Activated T-cell treated with anti-CD3 and anti-CD28 coated beads for 4 hours (primary cell): ENCODE results near the gene KAT8.
"Not testable (repeated sequence)": the region's sequence is repeated elsewhere in the genome, so short reads cannot be mapped to it uniquely, and the experiment has no call there.

Source experiments
- DNase-seq: peaks from one replicate; pipeline ENCODE4 v3.0.0-alpha.2; 2020

KAT8 gene

DNA sequence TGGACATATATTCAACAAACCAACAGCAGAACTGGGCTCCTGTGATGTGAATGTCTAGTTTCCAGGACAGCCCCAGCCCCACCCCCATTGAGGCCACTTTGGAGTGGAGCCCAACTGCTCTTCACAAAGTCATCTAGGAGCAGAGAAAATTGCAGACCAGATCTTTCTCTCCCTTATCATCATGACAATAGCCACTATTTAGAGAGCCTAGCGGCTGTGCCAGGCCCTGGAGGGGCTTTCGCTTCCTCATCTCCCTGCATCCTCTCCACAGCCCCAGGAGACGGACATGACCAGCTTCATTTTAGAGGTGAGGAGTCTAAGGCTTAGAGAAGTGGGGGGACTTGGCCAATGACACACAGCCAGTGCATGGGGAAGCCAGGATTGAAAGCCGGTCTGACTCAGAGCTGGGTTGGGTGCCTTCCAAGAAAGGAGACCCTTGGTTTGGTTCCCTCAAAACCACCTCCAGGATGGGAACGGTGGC, 16.7 kb downstream of the KAT8 start:
- no peak for DNase-seq

DNA sequence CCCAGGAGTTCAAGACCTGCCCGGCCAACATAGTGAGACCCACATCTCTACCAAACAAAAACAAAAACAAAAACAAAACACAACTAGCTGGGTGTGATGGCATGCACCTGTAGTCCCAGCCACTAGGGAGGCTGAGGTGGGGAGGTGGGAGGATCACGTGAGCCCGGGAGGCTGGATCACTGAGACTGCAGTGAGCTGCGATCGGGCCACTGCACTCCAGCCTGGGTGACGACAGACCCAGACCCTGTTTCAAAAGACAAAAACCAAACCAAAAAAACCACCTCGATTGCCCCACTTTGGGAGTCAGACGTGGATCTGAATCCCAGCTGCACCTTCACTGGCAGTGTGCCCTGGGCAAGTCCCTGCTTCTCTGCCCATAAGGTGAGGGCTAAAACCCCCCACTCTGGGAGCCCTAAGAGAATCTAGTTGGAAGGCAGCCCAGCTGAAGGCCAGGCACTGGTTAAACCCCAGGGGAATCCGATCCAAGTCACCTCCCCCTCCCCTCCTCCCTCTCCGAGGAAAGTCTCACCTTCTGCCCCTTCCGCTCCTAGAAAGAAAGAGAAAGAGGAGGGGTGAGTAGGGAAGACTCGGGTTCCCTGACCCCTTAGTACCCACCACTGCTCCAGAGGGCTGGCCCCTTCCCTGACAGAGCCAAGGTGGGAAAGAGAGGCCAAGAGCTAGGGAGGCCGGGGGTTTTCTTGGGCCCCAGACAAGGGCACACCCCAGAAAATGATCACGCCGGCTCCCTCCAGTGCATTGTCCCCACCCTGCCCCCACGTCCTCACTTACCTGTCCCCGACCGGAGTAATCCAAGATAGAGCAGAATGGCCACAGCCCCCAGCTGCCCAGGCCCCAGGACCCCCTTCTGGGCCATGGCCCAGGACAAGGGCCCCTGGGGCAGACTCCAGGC, 17.4 kb downstream of the KAT8 start:
- DNase-seq = no peak

DNA sequence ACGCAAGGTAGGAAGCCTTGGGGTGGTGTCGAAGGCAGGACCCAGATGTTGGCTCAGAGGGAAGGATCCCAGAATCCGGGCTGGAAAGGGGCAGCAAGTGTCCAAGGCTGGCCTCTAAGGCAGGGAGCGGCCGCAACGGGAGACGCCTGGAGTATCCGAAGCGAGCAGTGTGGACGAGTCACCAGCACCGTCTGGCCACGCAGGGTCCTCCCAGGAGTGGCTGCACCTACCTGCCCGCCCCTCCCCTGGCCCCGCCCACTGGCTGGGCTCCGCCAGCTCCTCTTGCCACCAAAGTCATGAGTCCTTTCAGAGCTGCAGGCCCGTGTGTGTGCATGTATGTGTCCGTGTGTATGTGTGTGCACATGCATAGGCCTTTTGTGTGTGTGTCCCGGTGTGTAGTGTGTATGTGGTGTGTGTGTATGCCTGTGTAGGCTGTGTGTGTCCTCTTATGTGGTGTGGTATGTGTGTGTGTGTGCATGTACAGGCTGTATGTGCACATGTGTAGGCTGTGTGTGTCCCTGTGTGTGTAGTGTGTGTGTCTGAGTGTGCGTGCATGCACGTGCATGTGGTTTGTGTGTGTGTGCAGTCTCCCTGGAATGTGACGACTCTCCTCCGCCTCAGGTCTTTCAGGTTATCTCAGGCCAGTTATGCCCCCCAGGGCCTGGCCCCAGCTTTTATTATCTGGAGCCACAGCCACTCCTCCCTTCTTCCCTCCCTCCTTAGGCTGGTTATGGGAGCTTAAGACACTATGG, 18.2 kb downstream of the KAT8 start, which contains the start of gene PRSS8:
PRSS8 (minus strand) TSS at position 193 of the 752 bp plus-strand sequence. CDS start 229 bp downstream, outside the sequence.
- DNase-seq = no peak

DNA sequence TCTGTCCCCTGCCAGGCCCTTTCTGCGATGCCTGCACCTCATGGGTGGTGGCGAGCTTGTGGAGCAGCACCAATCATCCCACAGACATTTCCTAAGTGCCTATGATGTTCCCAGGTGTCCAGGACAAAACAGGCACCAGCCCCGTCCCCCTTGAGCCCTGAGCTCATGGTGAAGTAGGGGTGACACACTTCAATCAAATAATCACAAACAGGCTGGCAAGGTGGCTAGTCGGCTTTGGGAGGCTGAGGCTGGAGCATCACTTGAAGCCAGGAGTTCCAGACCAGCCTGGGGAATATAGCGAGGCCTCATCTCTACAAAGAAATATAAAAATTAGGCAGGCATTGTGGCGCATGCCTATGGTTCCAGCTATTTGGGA, 18.8 kb downstream of the KAT8 start:
- no peak for DNase-seq

DNA sequence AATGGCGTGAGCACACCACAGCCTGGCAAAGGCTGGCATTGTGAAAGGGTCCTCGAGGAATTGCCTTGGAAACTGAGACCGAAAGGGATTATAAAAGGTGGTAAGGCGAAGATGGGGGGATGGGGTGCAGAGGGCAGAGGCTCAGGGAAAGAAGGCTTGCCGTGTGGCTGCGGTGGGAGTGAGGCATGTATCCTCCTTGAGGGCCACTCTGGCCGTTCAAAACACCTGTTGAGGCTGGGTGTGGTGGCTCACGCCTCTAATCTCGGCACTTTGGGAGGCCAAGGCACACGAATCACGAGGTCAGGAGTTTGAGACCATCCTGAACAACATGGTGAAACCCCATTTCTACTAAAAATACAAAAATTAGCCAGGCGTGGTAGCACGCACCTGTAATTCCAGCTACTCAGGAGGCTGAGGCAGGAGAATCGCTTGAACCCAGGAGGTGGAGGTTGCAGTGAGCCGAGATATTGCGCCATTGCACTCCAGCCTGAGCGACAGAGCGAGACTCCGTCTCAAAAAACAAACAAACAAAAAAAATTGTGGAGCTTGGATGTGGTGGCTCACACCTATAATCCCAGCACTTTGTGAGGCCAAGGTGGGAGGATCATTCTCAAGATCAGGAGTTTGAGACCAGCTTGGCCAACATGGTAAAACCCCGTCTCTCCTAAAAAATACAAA, 19.5 kb downstream of the KAT8 start:
- not testable (repeated sequence) for DNase-seq

DNA sequence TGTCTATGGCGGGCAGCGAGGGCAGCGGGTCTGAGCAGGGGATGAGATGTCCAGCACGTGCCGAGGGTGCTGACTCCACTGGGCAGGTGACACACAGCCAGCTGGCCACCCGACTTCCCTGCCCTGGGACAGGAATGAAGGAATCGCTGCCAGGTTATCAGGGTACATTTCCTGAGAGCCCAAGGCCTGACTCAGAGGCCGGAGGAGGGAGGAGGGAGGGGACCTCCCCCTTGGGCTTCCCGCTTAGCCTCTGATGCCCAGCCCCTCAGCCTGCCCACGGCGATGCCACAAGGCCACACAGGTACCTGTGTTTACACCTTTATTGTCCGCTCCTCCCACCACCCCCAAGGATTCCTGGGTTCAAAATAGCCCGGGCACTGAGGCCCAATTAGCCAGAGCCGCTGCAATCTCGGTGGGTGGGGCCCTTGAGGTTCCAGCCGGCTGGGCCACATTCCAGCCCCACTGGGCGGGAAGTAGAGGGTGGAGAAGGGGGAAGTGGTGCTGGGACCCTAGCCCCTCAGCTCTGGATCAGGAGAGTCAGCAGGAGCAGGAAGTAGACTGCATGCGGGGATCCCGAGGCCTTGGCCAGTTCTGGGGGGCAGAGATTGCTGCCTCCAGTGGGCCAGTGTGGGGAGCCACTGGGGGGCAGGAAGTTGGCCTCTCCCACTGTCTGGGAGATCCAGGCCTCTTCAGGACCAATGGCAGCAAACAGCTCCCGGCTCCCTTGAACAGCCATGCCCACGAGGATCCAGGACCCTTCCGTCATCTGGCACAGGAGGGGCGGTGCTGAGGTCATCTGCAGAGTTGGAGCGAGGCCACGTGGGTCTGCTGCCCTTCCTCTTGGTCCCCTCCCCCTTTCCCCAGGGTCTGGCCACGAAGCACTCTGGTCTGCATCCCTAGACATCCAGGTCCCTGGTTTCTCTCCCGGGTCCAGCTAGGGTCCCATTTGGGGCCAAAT, 21.4 kb downstream of the KAT8 start:
- DNase-seq = no peak

DNA sequence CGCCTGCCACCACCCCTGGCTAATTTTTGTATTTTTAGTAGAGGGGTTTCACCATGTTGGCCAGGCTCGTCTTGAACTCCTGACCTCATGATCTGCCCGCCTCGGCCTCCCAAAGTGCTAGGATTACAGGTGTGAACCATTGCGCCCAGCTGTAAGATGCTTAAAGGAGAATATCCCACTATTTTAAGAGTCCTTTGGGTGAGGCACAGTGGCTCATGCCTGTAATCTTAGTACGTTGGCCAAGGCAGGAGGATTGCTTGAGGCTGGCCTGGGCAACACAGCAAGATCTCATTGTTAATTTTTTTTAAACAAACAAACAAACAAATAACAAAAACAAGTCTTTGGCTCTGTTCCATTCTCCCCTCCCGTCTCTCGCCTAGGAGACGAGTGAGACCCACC, 23.6 kb downstream of the KAT8 start:
- DNase-seq = not testable (repeated sequence)

DNA sequence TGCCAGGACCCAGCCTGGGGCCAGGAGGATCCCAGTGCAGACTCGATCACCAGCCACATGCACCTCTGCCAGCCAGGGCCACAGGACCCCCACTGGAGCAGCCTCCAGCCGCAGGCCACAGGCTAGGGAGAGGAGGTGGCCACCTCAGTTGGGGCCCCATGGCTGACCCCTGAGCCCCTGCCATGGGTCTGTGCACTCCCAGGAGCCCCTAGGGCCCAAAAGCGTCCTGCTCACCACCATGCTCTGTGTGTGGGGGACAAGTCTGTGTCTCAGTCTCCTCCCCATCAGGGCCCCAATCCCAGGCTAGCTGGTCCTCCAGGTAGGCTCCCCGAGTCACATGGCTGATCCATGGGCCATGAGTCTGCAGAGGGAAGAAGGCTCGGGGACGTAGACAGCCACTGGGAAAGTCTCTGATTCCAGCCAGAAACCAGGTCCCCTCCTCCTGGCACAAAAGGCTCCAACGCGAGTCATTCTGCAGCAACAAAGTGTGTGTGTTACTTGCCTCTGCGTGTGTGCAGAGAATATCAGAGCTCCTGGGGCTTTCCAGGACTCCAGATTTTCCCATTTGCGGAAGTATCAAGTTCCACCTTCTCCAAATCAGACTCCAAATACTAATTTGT, 24.1 kb downstream of the KAT8 start:
- DNase-seq = no peak

DNA sequence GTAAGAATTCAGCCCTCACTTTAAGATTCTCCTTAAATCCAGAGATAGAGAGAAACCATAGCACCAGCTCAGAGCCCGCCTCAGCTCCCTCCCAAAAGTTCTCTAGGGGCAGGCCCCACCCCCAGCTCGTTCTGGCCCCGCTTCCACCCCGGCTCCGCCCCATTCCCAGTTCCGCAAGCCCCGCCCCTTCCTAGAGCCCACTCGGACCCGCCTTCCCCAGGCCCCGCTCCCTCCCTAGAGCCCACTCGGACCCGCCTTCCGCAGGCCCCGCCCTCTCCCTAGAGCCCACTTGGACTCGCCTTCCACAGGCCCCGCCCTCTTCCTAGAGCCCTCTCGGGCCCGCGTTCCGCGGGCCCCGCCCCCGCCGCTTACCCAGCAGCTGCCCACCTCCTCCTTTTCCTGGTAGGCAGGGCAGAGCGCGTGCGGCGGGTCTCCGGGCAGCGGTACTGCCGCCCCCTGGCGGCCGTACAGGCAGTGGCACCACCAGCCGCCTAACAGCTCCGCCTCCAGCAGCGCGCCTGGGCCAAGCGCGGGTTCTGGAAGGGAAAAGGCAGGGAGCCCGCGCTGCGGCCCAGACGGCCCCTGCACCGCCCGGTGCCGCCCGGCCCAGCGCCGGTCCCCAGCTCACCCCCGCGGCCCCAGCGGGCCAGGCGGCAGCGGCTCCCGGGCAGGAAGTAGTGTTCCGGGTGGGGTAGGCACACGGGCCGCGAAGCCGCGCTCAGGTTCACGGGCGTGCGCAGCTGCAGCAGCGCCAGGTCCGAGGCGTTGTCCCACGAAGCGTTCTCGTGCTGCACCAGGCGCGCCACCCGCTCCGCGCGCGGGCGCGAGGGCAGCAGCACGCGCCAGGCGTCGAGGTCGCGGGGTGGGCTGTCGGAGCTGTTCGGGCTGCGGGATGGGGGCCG, 24.9 kb downstream of the KAT8 start:
- DNase-seq = peak; percentile 94

DNA sequence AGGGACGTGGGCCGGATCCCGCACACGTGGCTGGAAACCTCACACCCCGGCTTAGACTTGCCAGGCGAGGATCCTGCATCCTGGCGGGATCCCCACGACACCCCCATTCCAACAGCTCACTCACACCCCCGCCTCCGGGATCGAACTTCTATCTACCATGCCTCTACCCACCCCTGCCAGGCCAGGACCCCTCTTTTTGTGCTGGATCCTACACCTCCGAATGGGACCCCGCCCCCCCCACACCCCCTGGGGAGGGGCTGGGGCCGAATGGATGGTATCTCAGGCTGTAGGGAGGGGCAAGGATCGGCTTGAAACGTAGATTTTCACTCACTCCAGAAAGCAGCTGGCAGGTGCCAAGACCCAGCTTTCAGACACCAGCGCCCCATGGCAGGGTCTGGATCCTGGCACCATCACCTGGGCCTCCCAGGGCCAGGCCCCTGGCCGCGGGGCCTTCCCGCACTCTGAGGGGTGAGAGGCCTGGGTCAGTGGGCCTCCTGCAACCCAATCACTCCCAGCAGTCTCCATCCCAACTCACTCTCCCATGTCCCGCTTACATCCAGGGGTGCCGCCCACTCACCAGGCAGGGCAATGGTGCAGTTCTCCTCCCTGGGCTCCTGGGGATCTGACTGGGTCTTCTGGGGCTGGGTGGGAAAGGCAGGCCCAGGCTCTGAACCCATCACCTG, 25.7 kb downstream of the KAT8 start:
- no peak for DNase-seq

DNA sequence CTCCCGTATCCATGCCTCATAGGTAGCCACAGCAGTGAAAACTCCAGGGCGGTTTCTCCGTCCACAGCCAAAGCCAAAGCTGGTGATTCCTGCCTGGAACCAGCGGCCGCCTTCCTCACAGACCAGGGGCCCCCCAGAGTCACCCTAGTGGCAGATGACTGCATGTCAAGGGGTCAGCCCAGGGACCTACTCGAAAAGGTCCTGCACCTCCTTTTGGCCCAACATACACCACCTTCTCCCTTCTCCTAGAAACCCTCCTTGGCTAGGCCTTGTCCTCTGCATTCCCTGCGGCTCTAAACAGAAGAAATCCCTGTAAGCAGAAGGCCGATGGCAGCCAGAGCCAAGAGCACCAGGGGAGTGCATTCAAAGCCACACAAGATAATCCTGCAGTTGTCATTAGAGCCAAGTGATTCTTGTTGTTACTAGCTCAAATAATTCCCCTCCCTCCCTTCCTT, 26.3 kb downstream of the KAT8 start:
- DNase-seq = no peak

DNA sequence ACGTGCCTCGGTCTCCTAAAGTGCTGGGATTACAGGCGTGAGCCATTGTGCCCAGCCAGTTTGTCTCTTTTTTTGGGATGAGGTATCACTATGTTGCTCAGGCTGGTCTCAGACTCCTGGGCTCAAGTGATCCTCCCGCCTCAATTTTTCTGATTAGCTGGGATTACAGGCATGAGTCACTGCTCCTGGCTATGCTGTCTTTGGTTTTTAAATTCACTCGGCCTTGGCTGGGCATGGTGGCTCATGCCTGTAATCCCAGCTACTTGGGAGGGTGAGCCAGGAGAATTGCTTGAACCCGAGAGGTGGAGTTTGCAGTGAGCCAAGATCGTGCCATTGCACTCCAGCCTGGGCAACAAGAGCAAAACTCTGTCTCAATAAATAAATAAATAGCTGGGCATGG, 27.0 kb downstream of the KAT8 start:
- not testable (repeated sequence) for DNase-seq

DNA sequence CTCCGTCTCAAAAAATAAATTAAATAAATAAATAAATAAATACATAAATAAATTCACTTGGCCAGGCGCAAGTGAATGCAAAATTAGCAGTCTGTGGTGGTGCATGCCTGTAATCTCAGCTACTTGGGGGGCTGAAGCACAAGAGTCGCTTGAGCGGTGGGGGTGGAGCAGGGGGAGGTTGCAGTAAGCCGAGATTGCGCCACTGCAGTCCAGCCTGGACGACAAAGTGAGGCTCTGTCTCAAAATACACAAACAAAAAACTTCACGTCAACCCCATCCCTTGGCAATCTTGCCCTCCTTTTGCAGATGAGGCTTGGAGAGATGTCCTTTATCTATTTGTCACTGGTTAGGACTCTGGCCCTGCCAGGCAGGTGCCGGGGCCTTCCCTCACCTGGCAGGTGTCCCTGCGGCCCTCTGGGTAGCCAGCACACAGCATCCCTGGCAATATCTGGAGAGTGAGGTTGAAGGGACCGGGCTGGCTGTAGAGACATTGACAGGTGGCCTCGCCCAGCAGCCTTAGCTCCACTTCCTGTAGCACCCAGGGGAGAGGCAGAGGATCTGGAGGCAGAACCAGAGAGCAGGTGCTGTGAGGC, 28.0 kb downstream of the KAT8 start:
- DNase-seq = no peak

DNA sequence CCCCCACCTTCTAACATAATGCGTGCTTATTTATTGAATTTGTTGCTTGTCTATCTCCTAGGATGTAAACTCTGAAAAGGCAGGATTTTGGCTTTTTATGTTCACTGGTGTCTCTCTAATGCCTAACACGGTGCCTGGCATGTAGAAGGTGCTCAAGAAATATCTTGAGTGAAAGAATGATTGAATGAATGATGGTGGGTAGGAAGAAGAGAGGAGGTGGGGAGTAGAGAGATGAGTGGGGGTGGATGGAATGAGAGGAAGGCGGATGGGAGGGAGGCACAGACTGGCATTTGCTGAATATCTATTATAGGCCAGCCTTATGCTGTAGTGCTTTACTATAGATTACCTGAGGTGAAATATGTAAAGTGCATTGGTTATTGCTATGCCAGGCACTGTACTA, 30.1 kb downstream of the KAT8 start:
- no peak for DNase-seq

DNA sequence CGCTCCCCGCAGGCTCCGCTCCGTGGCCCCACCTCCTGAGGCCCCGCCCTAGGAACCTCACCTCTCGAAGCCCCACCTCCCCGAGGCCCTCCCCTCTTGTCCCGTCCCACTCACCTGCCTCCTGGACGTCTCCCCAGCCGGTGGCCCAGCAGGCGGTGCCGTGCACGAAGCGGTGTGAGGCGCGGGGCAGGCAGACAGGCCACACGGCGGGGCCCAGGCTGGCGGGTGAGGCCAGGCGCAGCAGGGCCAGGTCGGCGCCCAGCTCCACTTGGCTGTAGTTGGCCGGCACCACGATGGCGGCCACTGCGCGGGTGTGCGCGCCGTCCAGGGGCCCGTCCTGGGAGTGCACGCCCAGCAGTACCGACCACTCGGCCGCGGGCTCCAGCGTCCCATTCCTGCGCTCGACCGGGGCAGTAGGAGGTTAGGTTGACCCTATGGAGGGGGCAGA, 30.8 kb downstream of the KAT8 start:
- DNase-seq = no peak

DNA sequence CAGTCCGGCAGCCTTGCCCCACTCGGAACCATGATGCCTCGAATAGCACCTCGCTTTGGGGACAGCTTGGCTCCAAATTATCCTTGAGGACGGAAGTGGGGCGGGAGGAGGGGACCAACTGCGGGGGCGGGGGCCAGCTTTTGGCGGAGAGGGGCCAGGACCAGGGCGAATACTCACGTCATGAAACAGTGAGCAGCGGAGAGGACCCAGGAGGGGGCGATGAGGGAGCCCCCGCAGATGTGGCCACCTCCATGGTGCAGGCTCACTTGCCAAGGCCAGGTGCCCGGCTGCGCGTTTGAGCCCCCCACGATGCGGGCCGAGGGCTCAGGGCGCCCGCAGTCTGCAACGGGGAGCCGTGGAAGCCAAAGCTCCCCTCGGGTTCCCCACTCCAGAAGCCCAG, 31.4 kb downstream of the KAT8 start:
- DNase-seq = no peak

DNA sequence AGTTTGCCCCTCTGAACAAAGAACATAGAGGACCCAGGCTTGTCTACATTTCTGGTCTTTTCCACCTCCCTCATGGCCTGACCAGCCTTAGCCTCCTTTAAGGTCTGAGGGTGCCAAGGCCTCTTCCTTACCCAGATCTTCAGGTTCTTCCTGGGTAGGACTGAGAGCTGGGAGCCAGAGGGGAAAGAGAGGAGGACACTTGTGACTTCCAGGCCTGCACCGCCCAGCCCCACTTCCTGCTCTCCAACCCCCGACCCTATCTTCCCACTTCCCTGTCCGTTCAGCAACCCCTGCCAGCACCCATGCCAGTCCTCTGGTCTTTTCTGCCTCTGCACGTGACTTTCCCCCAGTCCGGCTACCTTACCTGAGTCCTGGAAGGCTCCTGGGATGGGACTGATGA, 31.9 kb downstream of the KAT8 start:
- DNase-seq = no peak

DNA sequence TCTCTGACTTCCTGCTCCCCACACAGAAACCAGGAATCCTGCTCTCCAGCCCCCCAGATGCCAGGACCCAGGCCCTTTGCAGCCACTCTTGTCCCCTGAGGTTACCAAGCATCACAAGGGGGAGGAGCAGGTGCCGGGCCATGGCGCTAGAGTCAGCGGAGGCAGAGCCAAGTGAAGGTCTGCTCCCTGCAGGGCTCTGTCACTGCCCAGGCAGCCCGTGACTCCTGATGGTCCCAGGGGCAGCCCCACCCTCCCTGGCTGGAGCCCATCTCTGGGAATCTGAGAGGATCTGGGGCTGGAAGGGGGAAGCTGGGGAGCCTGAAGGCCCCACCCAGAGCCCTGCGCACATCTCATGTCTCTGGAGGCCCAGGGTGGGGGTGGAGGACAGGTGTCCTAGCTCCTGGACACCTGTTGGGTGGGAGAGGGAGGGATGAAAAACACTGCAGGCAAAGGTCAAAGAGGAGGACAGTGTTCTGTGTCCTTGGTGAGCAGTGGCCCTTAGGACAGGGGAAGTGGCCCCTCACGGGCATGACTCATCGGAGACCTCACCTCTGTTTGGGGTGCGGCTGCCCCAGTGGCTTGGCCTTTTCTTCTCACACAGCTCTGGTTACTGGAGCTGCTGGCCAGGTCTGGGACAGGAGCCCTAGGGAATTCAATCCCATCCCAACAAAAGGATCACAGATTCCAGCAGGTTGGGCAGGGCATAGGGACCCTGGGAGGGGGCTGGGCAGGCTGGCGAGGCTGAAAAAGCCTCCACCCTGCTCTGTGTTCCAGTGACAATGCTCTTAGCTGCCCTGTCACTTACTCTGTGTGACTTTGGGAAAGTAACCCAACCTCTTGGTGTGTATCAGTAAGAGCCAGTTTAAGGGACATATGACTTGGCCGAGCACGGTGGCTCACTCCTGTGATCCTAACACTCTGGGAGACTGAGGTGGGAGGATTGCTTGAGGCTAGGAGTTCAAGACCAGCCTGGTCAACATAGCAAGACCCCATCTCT, 32.7 kb downstream of the KAT8 start, which contains the start of gene PRSS36:
PRSS36 (minus strand) TSS at position 173 of the 997 bp plus-strand sequence; CDS start at position 142, 31 bp downstream.
- DNase-seq = no peak
